HepG2 (cell line): ENCODE measurements around the gene CNTNAP3B. TPM values are rescaled to one million over a fixed set of nuclear protein-coding genes. Genes with fewer than 3 reads are reported as not detected.
A peak's percentile ranks its signal among the peaks of the same experiment; 100 is the strongest.
"Not testable (repeated sequence)": the region's sequence is repeated elsewhere in the genome, so short reads cannot be mapped to it uniquely, and the experiment has no call there.

Experiments
- ATAC-seq: fragments of 200-7000 bp; cut with Tn5 transposase; 3 replicates; pipeline ENCODE4 v1.9.1; 2020; ENCODE audit warnings: mild to moderate bottlenecking, moderate library complexity
- BruUV-seq: library from RNA; stranded (reverse); fragments of 400-500 nt; replicated peaks from 2 replicates; lab custom pipeline; 2021; lab: Mats Ljungman, UMichigan
- CTCF ChIA-PET: fragments of 300-600 bp; formaldehyde crosslinking; extraction: SDS; loops from one replicate; lab custom pipeline; 2021; ENCODE audit warnings: low total read pairs, inconsistent platforms, low intra/inter-chr PET ratio; lab: Yijun Ruan, JAX
- POLR2A ChIA-PET: fragments of 350-600 bp; sonication (Branson Sonifier 250); formaldehyde crosslinking; loops from one replicate; lab custom pipeline; 2020; ENCODE audit warnings: antibody characterized with exemption, inconsistent platforms; lab: Yijun Ruan, JAX
- DNase-seq: peaks from one replicate; pipeline ENCODE4 v3.0.0-alpha.2; 2015; ENCODE audit warnings: low spot score
- FAIRE-seq: peaks from 3 replicates; lab custom pipeline; 2011; peaks lifted over from hg19 to GRCh38; lab: Jason Lieb, UNC
- H2AFZ ChIP-seq: one replicate; pipeline ENCODE4 v1.6.1; 2011; ENCODE audit warnings: low read length, inconsistent platforms
- H3K27ac ChIP-seq: fragments of 300-600 bp; 3 replicates; pipeline ENCODE4 v1.8.0; 2011; ENCODE audit warnings: mixed run types, mild to moderate bottlenecking, mixed read lengths, low read length, inconsistent platforms; ENCODE audit not compliant: insufficient read depth; ENCODE audit errors: extremely low read length
- H3K27me3 ChIP-seq, 2 experiments: fragments of 200-600 bp in 1 of 2; 2 replicates in 1 of 2; 3 replicates in 1 of 2; pipeline versions ENCODE4 v1.6.0 to v1.8.0; 2011; ENCODE audit warnings: low read length in 2 of 2, mild to moderate bottlenecking in 2 of 2, moderate library complexity in 2 of 2, inconsistent platforms in 1 of 2; ENCODE audit not compliant: insufficient read depth in 2 of 2, control insufficient read depth in 1 of 2
- H3K36me3 ChIP-seq, 2 experiments: fragments of 200-600 bp in 1 of 2; replicated peaks in 1 of 2; 2 replicates in 1 of 2; 3 replicates in 1 of 2; pipeline versions ENCODE4 v1.5.1 to v1.8.0; 2011; ENCODE audit warnings: low read length in 2 of 2, inconsistent platforms in 1 of 2; ENCODE audit not compliant: insufficient read depth in 2 of 2, control insufficient read depth in 1 of 2
- H3K4me1 ChIP-seq: 2 replicates; pipeline ENCODE4 v1.5.1; 2012; ENCODE audit warnings: low read length, inconsistent platforms; ENCODE audit not compliant: insufficient read depth
- H3K4me2 ChIP-seq: 2 replicates; pipeline ENCODE4 v1.6.0; 2011; ENCODE audit warnings: low read depth, low read length, inconsistent platforms
- H3K4me3 ChIP-seq, 3 experiments: fragments of 200-600 bp in 1 of 3; sonication (generic), shearing (Covaris generic) in 1 of 3; replicated peaks in 1 of 3; 2 replicates each; pipeline ENCODE4 v1.5.1; 2011 to 2016; ENCODE audit warnings: low read length in 3 of 3, inconsistent platforms in 2 of 3, low read depth in 2 of 3, mild to moderate bottlenecking in 2 of 3, control low read depth in 1 of 3, mixed read lengths in 1 of 3; ENCODE audit not compliant: insufficient read depth in 1 of 3
- H3K79me2 ChIP-seq: one replicate; pipeline ENCODE4 v1.6.1; 2011; ENCODE audit warnings: low read length, inconsistent platforms; ENCODE audit not compliant: insufficient read depth
- H3K9ac ChIP-seq: 2 replicates; pipeline ENCODE4 v1.6.0; 2011; ENCODE audit warnings: mild to moderate bottlenecking, low read depth, low read length, inconsistent platforms; ENCODE audit not compliant: insufficient read depth
- H3K9me3 ChIP-seq: 2 replicates; pipeline ENCODE4 v1.5.1; 2012; ENCODE audit warnings: mild to moderate bottlenecking, low read length
- H4K20me1 ChIP-seq: 2 replicates; pipeline ENCODE4 v1.6.0; 2011; ENCODE audit warnings: inconsistent platforms, mild to moderate bottlenecking, low read length, moderate library complexity; ENCODE audit not compliant: insufficient read depth
- WGBS: methylation state at CpG from one replicate; pipeline ENCODE4 v1.1.6; 2017; ENCODE audit warnings: low lambda C conversion rate; 5-methylcytosine and 5-hydroxymethylcytosine counted together
- in situ Hi-C: cut with HindIII; loops from 2 replicates; pipeline ENCODE4 v1.10.0; 2017; ENCODE audit warnings: low pct_unique_long_range_greater_than_20kb; ENCODE audit not compliant: extremely low pct_ligation_motif_present
- intact Hi-C: fragments of 100-400 bp; cut with micrococcal nuclease; formaldehyde crosslinking; loops from one replicate; pipeline ENCODE4 v1.10.0; 2022; ENCODE audit not compliant: unreplicated experiment
- polyA plus RNA-seq, 8 experiments: library from polyadenylated mRNA; depleted of rRNA in 3 of 8; stranded (reverse) in 7 of 8; unstranded in 1 of 8; fragments of >200 nt; fragmentation: Illumina TruSeq in 4 of 8; extraction: Trizol in 4 of 8; gene quantifications; 2 replicates each; pipeline versions ENCODE4 v1.2.1 to v1.2.3, GENCODE V29; 2011 to 2016; ENCODE audit warnings: low read depth in 4 of 8, missing spikeins in 1 of 8, mixed read lengths in 1 of 8; ENCODE audit not compliant: insufficient read depth in 1 of 8
- total RNA-seq, 5 experiments: library from RNA; depleted of rRNA; stranded (reverse); fragments of >200 nt; fragmentation: Illumina TruSeq; extraction: Trizol; gene quantifications; 2 replicates each; pipeline ENCODE4 v1.2.3, GENCODE V29; 2016; ENCODE audit warnings: low read depth in 1 of 5

Gene CNTNAP3B
- total and polyA plus RNA-seq, 2 of the 13 experiments (the other 11 are each of a cell fraction or from before 2014, with no cell fraction given): 3.8 to 11.9 TPM

DNA sequence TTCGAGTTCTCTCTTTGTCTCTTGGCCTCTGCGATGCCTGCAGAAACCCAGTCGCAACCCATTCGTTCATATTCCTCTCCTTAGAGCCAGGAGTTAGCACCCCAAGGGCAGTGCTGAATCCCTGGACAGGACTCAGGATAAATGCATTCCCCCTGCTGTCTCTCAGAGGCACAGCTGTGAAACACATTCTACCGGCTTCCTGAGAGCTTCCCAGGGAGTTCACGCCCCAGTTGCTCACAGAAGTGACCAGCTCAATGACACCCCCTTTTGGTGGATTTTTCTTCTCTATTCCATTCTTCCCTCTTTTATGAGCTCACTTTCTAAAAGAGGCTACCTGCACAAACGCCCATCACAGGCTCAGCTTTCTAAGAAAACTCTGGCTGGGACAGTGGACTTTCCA lies 8.2 kb downstream of the CNTNAP3B start:
- H3K36me3 ChIP-seq, H3K79me2 ChIP-seq, H3K9me3 ChIP-seq, H3K9ac ChIP-seq, in situ Hi-C loops, intact Hi-C loops, H3K4me2 ChIP-seq, DNase-seq, FAIRE-seq, POLR2A ChIA-PET, H3K27ac ChIP-seq, BruUV-seq, H3K4me1 ChIP-seq, H4K20me1 ChIP-seq, H2AFZ ChIP-seq, H3K4me3 ChIP-seq, H3K27me3 ChIP-seq, CTCF ChIA-PET: not testable (repeated sequence)
- 10% methylated on average over 5 of the region's 7 CpGs for WGBS
- ATAC-seq: 0 out of 3 replicates have a peak, but pooled peaks have one; percentile 43

DNA sequence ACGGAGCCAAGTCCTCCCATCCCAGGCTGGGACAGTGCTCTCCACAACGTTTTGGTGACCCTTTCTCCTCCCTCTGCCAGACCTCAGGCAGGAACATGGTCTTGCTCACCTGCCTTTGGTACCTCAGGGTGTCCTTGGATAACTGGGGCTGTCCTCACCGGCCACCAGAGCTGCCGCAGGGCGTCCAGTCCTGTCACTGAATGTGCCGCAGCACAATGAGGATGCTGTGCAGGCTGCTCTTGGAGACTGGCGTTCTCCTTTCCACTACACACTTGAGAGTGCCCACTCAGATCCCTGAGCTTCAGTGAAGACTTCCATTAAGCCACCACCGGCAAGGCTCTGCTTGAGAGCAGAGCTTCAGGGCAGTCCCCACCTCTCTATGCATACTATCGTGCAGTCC lies 33.3 kb downstream of the CNTNAP3B start:
- H2AFZ ChIP-seq, H3K27me3 ChIP-seq, H3K79me2 ChIP-seq, H3K4me3 ChIP-seq, intact Hi-C loops, H4K20me1 ChIP-seq, H3K4me2 ChIP-seq, DNase-seq, BruUV-seq, POLR2A ChIA-PET, CTCF ChIA-PET, ATAC-seq, FAIRE-seq, H3K36me3 ChIP-seq, in situ Hi-C loops, H3K9ac ChIP-seq, H3K4me1 ChIP-seq, H3K27ac ChIP-seq, H3K9me3 ChIP-seq: not testable (repeated sequence)
- 0% methylated on average over 1 of the region's 9 CpGs for WGBS

- H3K4me3 ChIP-seq, in situ Hi-C loops, CTCF ChIA-PET, FAIRE-seq, DNase-seq, POLR2A ChIA-PET, H3K27ac ChIP-seq, ATAC-seq, H3K4me1 ChIP-seq, H3K9ac ChIP-seq, BruUV-seq, H3K36me3 ChIP-seq, H3K27me3 ChIP-seq, H2AFZ ChIP-seq, intact Hi-C loops, H3K4me2 ChIP-seq, H4K20me1 ChIP-seq, H3K9me3 ChIP-seq, H3K79me2 ChIP-seq: not testable (repeated sequence)
- no CpG with 5 or more reads among the region's 1 CpG for WGBS
Observed at GRCh38 chr9:42084559-42084952, 44.7 kb downstream of the CNTNAP3B start.

DNA sequence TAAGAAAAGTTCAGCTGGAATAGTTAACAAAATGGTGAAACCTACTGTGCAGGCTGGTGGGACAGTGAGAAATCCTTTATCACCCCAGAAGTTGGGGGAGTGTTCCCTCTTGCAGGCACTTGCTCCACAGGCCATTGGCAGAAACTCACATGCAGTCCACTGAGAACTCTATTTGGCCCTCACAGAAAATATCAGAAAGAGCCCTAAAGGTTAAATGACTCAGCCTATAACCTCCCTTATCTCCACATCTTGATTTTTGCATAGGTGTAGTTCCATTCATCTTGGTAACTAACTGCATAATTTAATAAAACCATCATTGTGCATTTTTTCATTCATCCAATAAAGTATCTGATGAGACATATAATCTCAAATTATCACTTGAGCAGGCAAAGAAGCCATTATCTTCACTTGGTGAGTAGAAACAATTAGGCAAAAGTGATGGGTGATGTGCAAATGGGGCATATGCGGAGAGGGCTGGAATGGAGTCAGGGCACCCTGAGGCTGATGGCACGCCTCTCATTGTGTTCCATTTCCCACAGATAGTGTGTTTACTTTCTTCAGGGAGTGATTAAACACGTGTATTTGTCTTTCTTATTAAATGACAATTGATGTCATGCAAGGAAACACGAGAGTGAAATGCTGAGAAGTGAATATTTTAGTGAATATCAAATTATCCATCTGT lies 45.2 kb downstream of the CNTNAP3B start:
- BruUV-seq, FAIRE-seq, POLR2A ChIA-PET, H3K36me3 ChIP-seq, H3K4me2 ChIP-seq, in situ Hi-C loops, H3K4me1 ChIP-seq, H2AFZ ChIP-seq, intact Hi-C loops, H3K4me3 ChIP-seq, ATAC-seq, H3K27ac ChIP-seq, DNase-seq, CTCF ChIA-PET, H3K27me3 ChIP-seq, H3K79me2 ChIP-seq, H3K9ac ChIP-seq, H3K9me3 ChIP-seq, H4K20me1 ChIP-seq: not testable (repeated sequence)
- WGBS: 0% methylated on average over 2 of the region's 4 CpGs
